ENCODE measurements around the gene DIP2C.
"Not testable (repeated sequence)": the region's sequence is repeated elsewhere in the genome, so short reads cannot be mapped to it uniquely, and the experiment has no call there.

DIP2C gene

GRCh38 chr10:639751-640672, 49.5 kb downstream of the DIP2C start:
- DNase-seq, result no peak

- no peak for DNase-seq
Measured at GRCh38 chr10:639001-639750, 50.3 kb downstream of the DIP2C start.

- DNase-seq, result no peak
Measured at GRCh38 chr10:637771-638195, 51.7 kb downstream of the DIP2C start.

DNA sequence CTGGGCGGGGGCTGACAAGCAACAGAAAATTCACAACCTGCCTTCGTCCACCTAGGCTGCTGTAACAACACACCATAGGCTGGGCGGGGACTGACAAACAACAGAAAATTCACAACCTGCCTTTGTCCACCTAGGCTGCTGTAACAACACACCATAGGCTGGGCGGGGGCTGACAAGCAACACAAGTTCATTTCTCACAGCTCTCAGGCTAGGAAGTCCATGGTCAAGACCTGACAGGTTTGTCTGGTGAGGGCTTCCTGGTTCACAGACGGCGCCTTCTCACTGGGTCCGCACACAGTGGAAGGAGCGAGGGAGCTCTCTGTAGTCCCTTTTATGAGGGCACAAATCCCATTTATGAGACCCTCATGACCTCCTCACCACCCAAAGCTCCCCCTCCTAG, 52.2 kb downstream of the DIP2C start:
- DNase-seq, result no peak

DNA sequence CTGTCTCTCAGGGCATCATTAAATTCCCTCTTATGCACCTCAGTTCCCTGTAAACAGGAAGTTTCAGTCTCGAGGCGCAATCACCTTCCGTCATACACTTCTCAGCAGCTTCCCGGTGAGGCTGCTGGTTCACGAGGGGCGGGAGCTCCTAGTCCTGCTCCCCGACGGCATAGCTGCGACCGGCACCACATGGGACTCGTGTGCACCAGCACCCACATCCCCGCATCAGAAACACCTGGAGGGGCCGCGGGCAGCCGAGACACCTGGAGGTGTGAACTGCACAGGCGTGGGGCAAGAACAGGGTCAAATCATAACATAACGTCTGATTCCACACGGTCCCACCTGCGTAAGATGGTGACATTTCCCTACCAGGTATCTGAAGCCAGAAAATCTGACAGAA, 52.7 kb downstream of the DIP2C start:
- no peak for DNase-seq

DNA sequence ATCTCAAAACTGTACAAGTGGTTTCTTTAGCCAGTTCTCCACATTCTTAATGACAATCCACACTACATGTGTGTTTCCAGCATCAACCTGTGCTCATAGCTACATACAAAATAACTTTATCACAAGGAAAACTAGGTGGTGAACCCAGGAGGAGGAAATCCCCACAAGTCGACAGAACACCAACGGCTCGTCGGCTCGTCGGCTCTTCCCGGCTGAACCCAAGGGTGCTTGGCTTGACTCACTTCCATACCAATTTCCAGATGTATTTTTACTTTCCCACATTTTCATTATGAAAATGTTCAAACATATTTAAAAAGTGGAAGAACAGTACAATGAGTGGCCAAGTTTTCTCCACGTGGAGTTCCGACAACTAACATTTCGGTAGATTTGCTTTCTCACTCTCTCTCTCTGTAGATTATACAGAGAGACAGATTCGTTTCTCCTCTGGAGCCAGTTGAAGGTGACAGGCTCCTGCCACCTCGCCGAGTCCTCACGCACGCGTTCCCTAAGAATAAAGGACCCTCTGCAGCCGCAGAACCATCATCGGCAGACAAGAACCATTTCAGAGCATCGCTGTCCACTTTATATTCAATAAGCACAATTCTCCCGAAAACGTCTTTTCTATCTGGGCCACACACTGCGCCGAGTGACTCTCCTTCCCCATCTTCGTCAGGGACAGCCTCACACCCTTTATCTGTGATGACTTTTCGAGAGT, 53.3 kb downstream of the DIP2C start:
- DNase-seq, result no peak

GRCh38 chr10:635088-635861, 54.2 kb downstream of the DIP2C start:
- no peak for DNase-seq

DNA sequence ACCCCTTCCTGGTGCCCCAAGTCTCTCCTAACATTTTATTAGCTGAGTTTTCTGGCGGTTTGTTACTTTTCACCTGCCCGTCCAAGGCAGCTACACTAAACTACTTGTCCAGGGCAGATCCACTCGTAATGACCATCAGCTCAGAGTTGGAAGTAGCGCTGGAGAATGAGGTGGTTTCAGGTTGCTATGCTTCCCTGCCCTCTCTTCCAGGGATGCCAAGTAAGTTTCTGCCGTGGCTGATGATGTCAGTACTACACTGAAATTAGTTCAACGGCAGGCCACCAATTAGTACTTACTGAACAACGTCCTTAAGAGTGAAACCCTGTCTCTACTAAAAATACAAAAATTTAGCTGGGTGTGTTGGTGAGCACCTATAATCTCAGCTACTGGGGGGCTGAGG, 55.2 kb downstream of the DIP2C start:
- DNase-seq, result no peak

DNA sequence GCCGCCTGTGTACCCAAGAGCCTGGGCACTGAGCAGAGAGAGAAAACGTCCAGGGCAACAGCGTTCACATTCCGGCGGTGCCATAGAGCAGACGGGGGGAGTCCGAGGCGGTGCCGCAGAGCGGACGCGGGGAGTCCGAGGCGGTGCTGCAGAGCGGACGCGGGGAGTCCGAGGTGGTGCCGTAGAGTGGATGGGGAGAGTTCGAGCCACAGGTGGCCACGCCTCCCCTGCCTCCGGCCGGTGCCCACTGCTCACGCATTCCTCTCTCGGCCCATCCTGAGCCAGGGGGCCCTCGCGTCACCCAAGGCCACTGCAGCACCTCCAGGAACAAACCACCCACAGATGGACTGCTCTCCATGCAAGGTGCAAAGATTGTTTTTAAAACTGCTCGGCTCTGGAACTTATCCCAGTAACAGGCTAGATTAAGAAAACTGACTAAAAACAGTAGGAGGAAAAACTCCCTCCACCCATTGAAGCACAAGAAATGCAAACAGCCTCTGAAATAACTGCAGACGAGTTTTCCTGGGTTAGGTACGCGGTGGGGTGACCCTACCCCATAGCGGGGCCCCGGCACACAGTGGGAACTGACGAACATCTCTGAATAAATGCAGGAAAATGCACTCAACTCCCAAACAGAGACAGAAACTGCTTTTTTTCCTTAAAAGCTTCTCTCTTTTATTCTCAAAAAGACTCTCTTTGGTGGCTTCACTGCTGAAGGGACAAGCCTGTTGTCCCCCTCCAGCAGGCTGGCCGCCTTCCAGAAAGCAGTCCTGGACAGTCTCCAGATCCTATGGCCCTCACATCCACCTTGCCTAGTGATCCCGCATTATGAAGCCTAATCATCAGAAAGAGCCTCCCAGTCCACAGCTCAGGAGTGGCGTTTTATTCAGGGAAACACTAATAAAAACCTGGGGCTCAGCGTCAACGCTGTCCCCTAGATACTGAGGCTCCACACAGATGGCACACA, 55.9 kb downstream of the DIP2C start:
- DNase-seq, result no peak

DNA sequence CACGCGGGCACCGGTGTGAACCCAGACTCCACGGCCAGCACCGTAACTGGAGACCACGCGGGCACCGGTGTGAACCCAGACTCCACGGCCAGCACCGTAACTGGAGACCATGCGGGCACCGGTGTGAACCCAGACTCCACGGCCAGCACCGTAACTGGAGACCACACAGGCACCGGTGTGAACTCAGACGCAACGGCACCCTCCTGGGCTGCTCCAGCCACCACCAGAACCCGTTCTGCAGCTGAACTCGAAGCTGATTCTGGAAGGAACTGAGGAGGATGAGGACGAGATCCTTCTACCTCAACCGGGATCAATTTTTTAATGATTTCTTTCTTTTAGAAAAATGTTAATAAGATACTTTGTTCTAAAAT, 56.7 kb downstream of the DIP2C start:
- not testable (repeated sequence) for DNase-seq

- DNase-seq, result not testable (repeated sequence)
Measured at GRCh38 chr10:632155-632806, 57.2 kb downstream of the DIP2C start.

DNA sequence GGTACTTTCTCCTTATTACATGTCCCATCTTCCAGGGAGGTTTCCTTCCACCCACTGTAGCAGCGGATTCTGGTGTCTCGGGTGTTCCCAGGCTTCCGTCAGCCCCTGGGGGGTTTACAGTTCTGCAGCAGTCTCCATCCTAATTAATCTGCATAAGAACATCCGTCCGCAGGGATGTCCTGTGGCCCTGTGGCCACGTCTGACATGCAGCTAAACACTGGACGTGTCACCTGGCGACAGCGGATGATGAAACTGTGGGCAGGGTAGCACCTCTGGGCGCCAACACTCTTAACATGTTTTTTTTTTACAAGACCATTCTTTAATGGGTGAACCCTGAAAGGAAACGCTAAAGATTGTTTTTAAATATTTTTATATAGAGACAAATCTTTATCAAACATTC, 58.2 kb downstream of the DIP2C start:
- no peak for DNase-seq

DNA sequence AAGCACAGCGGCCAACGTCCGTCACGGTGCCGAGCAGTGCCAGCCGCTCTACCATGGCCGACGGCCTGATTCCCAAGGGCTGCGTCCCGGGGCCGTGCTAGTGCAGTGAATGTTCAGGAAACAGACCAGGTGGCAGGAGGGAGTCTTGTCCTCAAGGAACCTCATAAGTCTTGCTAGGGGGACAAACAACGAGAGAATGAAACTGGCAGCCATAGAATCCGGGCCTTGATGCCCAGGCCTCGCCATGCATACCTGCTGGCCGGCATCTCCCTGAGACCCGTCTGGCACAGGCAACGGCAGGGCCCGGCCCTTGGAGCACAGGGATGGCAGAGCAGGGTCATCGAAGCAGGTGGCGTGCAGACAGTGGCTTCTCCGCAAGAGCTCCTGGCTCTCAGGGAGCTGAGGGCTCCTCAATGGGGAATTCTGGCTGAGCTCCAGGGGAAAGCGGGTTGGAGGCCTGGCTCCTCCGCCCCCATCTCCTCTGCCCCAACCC, 58.8 kb downstream of the DIP2C start:
- no peak for DNase-seq

GRCh38 chr10:629186-629998, 60.1 kb downstream of the DIP2C start:
- no peak for DNase-seq

DNA sequence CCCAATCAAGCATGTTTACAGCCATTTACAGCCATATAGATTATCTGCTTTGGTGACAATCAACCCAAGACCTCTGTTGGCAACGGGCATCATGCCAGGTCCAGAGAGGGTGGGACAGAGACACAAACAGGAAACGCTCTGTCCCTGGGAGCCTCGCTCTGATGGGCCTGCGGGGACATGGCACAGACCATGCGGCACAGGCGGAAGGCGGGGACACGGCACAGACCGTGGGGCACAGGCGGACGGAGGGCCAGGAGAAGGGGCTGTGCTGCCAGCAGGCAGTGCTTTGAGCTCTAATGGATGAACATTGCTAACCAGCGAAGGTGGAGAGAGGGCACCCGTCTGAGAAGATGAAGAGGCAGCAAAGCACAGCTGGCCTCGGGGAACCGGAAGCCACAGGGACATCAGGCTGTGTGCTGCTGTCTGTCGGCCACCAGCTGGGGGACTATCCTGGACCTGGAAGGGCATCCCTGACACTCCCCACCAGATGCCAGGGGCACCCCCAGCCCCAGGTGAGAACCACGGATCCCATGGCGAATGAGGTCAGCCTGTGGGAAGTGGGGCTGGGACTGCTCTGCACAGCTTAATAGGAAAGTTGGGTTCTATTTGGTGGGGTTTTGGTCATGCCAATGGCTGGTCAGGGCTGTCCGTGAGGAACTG, 61.0 kb downstream of the DIP2C start:
- no peak for DNase-seq

DNA sequence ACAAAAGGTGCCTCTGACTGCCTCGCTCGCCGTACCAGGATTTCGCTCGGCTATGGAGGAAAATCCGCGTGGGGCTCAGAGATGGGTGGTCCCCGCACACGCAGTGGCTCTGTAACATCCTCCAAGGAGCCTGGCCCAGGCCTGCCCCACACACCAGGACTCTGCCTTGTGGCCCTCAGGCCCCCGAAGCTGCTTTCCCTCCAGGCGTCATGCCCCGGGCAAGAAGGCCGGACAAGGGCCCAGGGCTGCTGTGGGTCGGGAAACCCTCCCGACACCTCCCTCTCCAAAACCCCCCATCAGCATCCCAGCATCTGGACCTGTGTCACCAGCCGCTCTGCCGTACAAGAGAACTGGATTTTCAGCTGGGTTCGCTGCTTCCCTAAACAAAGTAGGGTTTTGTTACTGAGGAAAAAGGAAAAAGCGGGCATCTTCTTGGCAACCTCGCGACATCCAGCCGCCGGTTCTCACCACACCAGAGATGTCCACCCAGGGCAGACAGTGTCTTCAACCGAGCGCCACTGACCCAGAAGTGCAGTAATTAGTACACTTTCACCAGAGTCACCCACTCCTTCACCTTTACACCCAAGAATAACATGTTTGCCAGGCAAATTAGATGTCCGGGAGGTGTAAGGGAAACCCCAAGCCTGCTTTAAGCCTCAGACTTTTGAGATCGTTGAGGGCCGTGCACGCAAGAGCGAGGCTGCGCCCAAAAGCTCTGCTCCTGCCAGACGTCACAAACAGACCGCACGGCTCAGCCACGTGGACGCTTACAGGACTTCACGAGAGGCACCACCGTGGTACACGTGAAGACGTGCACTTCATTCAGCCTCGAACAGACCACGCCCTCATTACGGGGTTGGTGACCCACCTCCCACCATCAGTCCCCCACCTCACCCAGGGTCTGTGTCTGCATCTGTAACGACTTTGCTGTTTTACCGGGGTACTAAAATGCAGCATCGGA, 62.2 kb downstream of the DIP2C start:
- no peak for DNase-seq

DNA sequence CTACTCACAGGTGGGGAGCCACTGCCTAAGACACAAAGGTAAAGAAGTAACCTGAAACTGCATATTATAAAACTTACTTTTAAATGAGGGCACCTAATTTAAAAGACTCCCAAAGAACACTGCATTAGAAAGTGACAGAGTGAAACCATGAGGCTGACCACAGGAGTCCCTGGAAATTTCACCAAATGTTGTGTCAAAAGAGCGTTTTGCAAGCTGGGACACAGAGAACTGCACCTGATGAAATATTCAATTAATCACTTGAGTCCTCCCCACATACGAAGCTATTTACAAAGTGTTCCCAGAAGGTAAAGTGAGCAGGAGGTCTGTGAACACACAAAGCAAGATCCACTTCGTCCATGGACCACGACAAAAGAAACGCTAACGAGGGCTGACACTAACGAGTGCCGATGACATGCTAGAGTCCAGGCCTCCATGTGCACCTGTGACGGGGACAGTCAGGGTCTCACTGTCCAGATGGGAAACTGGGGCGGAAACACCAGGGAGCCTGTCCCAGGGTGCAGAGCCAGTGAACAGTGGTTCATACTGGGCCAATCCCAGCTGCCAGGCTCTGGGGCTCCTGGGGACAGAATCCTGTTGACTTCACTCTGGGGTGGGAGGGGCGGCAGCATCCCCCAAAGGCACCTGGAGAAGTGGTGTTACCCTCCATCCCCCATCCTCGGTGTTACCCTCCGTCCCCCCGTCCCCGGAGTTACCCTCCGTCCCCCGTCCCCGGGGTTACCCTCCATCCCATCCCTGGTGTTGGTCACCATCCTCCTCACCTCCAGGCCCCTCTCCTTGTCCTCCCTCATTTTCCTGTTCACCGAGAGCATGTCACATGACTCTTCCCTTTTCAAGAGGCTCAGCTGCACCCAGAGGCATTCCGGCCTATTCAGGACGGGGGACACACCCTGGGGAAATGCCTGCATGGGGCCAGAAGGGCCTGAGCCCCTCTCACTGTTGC, 63.4 kb downstream of the DIP2C start:
- no peak for DNase-seq

Measured in activated CD4-positive, alpha-beta T cell treated with anti-CD3 and anti-CD28 coated beads, Interleukin-2, amount 50 U/mL, for 1 hour (primary cell).